Skeletal muscle cell (primary cell): ENCODE measurements around the gene CRACR2B.

Experiments
- DNase-seq: peaks from one replicate; pipeline ENCODE4 v3.0.0-alpha.2; 2010; ENCODE audit warnings: low read depth
- H3K4me3 ChIP-seq: 2 replicates; pipeline ENCODE4 v1.5.1; 2011; ENCODE audit warnings: low read depth, mild to moderate bottlenecking, control low read depth, low read length, moderate library complexity

The CRACR2B gene

GRCh38 chr11:823441-824291 is 4.1 kb upstream of the CRACR2B start:
- no peak overlapping the region for H3K4me3 ChIP-seq

GRCh38 chr11:824292-824880 is 3.3 kb upstream of the CRACR2B start:
- H3K4me3 ChIP-seq: no peak overlapping the region
- no peak for DNase-seq

More at GRCh38 chr11:823441-824291, 4.1 kb upstream of the CRACR2B start:
- DNase-seq: no peak

DNA sequence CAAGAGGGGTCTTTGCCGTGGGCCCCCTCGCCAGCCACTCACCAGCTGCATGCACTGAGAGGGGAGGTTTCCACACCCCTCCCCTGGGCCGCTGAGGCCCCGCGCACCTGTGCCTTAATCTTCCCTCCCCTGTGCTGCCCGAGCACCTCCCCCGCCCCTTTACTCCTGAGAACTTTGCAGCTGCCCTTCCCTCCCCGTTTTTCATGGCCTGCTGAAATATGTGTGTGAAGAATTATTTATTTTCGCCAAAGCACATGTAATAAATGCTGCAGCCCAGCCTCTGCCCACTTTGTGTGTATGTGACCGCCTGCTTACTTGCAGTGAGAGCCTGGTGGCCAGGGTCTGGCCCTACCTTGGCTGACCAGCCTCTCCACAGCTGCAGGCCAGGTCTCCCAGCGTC is 2.8 kb upstream of the CRACR2B start:
- no peak for DNase-seq
- no peak overlapping the region for H3K4me3 ChIP-seq

- no peak overlapping the region for H3K4me3 ChIP-seq
- DNase-seq: no peak
Measured at GRCh38 chr11:825366-826226, 2.1 kb upstream of the CRACR2B start.

GRCh38 chr11:826227-826621 is 1.5 kb upstream of the CRACR2B start:
- H3K4me3 ChIP-seq: no peak overlapping the region
- no peak for DNase-seq

- H3K4me3 ChIP-seq: peak overlapping the region; percentile 29
- no peak for DNase-seq
Measured at GRCh38 chr11:826836-827145, 928 bp upstream of the CRACR2B start.

DNA sequence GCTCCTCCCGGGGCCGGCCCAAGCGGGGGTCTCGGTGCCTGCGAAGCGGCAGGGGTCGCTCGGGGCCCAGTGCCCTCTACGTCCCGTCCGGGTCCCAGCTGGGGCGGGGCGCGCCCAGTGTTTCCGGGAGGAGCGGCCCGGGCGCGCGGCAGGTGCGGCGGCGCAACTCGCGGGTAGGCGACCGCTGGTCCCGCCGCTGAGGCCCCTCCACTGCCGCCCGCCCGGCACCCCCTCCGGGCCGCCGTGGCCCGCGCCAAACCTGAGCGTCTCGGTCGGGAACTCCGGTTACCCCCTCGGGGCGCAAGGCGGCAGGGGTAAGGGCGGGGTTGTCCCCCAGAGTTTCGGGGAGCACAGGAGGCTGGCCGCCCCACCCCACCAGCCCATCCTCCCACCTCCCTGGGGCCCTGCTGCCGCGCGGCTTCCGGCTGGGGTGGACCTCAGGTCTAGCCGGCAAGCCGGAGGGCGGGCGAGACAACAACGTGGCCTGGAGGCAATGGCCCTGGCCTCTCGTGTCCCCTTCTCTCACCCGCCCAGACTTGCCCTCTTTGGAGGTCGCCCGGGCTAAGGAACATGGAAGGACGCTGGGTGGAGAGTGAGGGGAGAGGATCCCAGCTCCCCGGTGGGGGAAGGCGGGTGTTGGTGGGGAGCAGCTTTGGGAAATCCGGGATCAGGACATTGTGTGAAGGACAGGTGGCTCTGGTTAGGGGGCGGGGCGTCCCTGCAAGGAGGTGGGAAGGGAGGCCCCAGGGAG is 398 bp upstream of the CRACR2B start:
- H3K4me3 ChIP-seq: peak overlapping the region; percentile 29
- no peak for DNase-seq

DNA sequence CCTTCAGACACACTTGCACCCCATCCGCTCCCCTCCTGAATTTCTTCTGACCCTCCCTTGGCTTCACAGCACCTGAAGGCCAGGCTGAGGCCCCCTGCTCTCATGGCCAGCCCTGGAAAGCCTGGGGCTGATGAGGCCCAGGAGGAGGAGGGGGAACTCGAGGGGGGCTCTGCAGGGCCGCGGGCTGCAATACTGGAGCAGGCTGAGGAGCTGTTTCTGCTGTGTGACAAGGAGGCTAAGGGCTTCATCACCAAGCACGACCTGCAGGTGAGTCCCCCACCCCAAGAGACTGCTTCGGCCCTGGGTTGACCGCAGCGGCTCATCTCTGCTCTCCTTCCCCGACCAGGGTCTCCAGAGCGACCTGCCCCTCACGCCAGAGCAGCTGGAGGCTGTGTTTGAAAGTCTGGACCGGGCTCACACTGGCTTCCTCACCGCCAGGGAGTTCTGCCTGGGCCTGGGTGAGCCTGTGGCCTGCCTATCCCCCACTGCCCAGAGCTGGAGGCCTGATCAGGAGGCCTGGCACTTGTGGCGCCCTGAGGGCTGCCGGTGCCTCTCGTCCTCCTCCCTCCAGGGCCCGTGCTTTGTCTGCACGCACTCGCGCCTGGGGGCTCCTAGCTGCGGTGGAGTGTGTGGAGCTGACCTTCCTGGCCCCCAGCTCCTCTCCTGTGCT is 922 bp downstream of the CRACR2B start:
- H3K4me3 ChIP-seq: no peak overlapping the region
- no peak for DNase-seq

DNA sequence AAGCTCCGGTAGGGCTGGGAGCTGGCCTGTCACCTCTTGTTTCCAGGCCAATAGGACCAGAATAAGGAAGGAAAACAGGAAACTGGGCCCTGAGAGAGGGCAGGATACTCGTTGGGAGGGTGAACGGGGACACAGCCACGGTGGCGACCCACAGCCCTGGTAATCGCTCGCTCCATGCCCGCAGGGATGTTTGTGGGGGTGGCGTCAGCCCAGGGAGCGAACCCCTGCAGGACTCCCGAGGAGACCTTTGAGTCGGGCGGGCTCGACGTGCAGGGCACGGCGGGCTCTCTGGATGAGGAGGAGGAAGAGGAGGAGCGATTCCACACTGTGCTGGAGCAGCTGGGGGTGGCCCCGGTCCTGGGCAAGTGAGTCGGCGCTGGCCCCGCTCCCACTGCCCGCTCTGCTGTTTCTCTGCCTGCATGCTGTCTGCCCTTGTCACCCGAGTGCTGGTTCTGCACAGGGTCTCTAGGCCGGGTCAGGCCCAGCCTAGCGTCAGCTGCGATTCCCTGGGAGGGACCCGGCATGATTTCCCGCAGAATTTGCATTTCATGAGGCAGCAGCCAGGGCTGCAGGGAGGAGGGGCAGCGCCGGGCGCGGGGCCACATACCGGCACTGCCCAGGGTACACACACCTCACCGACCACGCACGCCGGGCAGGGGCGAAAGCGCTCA is 1.6 kb downstream of the CRACR2B start:
- peak overlapping the region; percentile 42 for H3K4me3 ChIP-seq
- no peak for DNase-seq

- no peak for DNase-seq
- H3K4me3 ChIP-seq: peak overlapping the region; percentile 42
Measured at GRCh38 chr11:829847-830294, 2.2 kb downstream of the CRACR2B start.

- DNase-seq: no peak
- H3K4me3 ChIP-seq: peak overlapping the region; percentile 42
Measured at GRCh38 chr11:830295-831117, 2.8 kb downstream of the CRACR2B start.

- no peak for DNase-seq
- peak overlapping the region; percentile 42 for H3K4me3 ChIP-seq
Measured at GRCh38 chr11:831118-831864, 3.6 kb downstream of the CRACR2B start.

DNA sequence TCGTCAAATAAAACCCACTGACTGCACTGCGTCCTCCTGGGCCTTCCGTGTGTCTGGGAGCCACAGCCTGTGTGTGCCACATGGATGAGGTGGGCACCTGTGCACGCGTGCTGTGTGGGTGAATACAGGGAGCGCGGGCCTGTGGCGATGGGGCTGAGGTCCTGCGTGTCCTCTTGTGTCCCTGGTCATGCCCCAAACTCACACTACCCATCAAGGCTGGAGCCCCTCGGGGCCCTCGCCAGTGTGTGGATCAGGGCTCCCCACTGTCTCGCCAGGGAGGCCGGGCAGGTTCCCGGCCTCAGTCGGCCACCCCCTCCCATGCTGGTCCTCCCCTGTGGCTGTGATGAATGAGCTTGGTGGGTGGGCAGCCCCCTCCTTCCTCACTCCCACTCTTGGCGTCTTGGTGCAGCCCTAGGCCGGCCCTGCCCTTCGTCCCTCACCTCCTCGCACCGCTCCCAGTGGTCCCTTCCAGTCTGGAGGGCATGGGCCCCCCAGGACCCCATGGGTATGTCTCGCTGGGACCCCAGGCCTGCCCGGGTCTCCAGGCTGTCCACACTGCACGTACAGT is 4.3 kb downstream of the CRACR2B start:
- peak overlapping the region; percentile 48 for H3K4me3 ChIP-seq

GRCh38 chr11:832529-833113 is 4.9 kb downstream of the CRACR2B start, which contains the start of gene CD151:
CD151 (plus strand) TSS chr11:832952; CDS start chr11:836070, 3,118 bp downstream.
- no peak for DNase-seq
- peak within 1 kb of the TSS; percentile 78 for H3K4me3 ChIP-seq

More for the DNA sequence above, 4.3 kb downstream of the CRACR2B start:
- DNase-seq: no peak

GRCh38 chr11:833114-833791 is 5.5 kb downstream of the CRACR2B start:
- DNase-seq: no peak

GRCh38 chr11:833849-834311 is 6.2 kb downstream of the CRACR2B start:
- peak overlapping the region; percentile 78 for H3K4me3 ChIP-seq
- DNase-seq: no peak

More at GRCh38 chr11:833114-833791, 5.5 kb downstream of the CRACR2B start:
- H3K4me3 ChIP-seq: peak overlapping the region; percentile 78
